AG09309 (cell line): ENCODE results near the gene PEX16.

ENCODE experiments used
- DNase-seq: peaks from one replicate; pipeline ENCODE4 v3.0.0-alpha.2; 2010; ENCODE audit warnings: low read depth
- H3K4me3 ChIP-seq: 2 replicates; pipeline ENCODE4 v1.5.1; 2011; ENCODE audit warnings: mild to moderate bottlenecking, low read depth, low read length, moderate library complexity; ENCODE audit not compliant: control insufficient read depth
- CTCF ChIP-seq: IDR thresholded peaks from 2 replicates; pipeline ENCODE4 v1.5.1; 2011; ENCODE audit warnings: mild to moderate bottlenecking, low read depth, low read length, inconsistent platforms; ENCODE audit not compliant: insufficient read depth, control insufficient read depth; ENCODE audit errors: missing control alignments

PEX16 gene

DNA sequence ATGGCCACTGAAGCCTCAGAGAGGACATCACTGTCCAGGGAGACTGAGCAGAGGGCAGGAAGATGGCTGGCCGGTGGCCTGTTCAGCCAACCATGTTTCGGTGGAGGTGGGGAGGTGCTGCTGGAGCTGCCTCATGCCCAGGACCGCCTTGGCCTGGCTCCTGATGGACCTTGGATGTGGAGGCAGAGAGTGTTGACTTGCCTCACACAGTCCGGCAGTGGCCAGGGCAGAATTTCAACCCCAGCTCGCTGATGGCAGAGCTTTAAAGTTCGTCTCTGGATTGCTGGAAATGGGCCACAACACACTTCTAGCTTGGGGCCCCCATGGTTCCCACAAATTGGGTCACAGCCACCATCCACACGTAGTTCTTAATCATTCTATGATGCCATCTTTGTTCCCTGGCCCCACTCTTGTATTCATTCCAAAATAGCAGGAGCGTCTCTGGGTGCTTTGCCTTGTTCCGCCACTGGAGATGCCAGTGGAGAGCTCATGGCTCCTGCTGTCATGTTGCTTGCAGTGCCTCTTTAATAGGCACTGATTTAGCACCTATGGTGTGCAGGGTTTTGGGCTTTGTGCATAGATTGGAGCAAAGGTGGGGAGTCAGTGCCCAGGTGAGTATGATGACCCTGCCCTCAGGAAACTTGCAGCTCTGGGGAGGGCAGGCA lies 26.7 kb downstream of the PEX16 start:
- TF ChIP-seq CTCF = no peak
- no peak overlapping the region for H3K4me3 ChIP-seq
- no peak for DNase-seq

DNA sequence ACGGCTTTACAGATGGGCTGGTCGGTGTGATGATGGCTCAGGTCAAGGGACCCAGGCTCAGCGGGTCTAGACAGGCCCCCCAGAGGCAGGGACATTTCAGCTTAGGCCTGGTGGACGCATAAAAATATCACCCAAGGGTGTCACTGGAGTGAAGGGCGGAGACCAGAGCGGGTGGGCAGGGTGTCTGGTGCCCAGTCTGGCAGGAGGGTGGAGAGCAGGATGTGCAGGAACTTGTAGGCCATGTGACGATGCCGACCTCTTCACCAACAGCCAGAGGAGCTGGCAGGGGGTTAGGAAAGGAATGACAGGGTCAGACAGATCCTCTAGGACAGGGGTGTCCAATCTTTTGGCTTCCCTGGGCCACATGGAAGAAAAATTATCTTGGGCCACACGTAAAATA lies 27.7 kb downstream of the PEX16 start:
- no peak for DNase-seq
- H3K4me3 ChIP-seq = no peak overlapping the region
- TF ChIP-seq CTCF = no peak

- no peak for DNase-seq
- no peak for TF ChIP-seq CTCF
- H3K4me3 ChIP-seq = no peak overlapping the region
Observed at GRCh38 chr11:45889555-45889954, 28.1 kb downstream of the PEX16 start.

DNA sequence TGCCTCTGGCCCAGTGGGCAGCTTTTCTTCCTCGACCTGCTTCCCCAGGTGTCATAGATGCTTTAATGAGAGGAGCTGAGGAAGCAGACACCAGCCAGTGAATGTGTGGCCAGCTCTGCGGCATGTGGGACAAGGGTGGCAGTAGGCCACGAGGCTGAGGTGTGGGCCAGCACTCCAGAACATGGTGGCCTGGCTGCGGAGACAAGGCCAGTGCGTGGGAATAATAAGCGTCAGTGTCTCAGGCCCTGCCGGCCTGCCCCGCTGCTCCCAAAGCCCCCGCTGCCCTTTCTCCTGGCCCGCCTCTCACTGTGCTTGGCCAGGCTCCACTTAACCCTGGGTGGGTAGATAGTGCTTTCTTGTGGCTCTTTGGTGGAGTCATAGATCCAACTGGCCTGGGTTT lies 30.1 kb downstream of the PEX16 start:
- no peak for TF ChIP-seq CTCF
- H3K4me3 ChIP-seq = no peak overlapping the region
- DNase-seq = no peak

DNA sequence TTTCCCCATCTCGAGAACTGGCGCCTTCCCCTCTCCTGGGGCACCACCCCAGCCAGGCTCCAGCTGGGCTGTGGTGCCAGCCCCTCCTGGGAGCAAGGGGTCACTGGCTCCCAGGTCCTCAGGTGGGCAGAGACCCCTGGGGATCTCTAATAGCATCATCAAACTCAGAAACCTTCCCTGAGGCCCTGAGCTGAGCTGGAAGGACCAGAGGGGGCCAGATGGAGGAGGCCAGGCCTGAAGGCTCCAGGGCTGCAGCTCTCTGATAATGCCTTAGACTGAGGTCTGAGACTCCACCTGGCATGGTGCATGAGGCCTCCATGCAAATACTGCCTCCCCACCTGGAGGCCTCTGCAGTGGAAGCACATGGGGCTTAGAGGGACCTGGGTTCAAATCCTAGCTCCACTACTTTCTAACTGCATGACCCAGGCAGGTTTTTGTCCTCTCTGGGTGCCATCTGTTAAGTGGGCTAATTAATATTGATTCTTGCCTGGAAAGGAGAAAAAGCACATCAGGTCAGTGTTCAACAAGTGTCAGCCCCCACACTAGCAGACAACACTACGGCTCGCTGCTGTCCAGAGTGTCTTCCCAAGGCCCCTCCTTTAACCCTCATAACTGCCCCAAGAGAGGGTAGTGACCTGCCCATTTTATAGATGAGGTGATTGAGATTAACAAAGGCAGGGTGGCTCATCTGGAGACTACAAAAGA lies 30.7 kb downstream of the PEX16 start:
- no peak for DNase-seq

More for the DNA sequence above, 30.7 kb downstream of the PEX16 start:
- no peak overlapping the region for H3K4me3 ChIP-seq
- no peak for TF ChIP-seq CTCF
